CD4-positive, CD25-positive, alpha-beta regulatory T cell (primary cell): ENCODE results near the gene TTLL9. TPM values are rescaled to one million over a fixed set of nuclear protein-coding genes. Genes with fewer than 3 reads are reported as not detected.

ENCODE experiments used
- ATAC-seq, 2 donors: fragments of 150-1000 bp; cut with Tn5 transposase; one replicate each; pipeline ENCODE4 v1.10.0; 2021; ENCODE audit warnings: low read depth in 2 of 2, moderate number of reproducible peaks in 2 of 2, moderate library complexity in 1 of 2
- DNase-seq, 3 donors: peaks; one replicate each; pipeline versions ENCODE4 v3.0.0 to v3.0.0-alpha.2; 2012 to 2022; ENCODE audit warnings: mixed read lengths in 1 of 3
- H3K27ac ChIP-seq: one replicate; pipeline ENCODE4 v1.7.0; 2013; ENCODE audit warnings: mild to moderate bottlenecking, low read length; ENCODE audit not compliant: insufficient read depth, poor library complexity, severe bottlenecking
- H3K27me3 ChIP-seq: one replicate; pipeline ENCODE4 v1.7.0; 2013; ENCODE audit warnings: low read length; ENCODE audit not compliant: control insufficient read depth, insufficient read depth
- H3K36me3 ChIP-seq: one replicate; pipeline ENCODE4 v1.7.0; 2013; ENCODE audit warnings: mild to moderate bottlenecking, low read length, moderate library complexity; ENCODE audit not compliant: control insufficient read depth, insufficient read depth
- H3K4me1 ChIP-seq: 2 replicates; pipeline ENCODE4 v1.7.0; 2013; ENCODE audit warnings: mild to moderate bottlenecking, low read length; ENCODE audit not compliant: insufficient read depth, control insufficient read depth, poor library complexity, severe bottlenecking
- H3K4me3 ChIP-seq: one replicate; pipeline ENCODE4 v1.7.0; 2013; ENCODE audit warnings: low read depth, mild to moderate bottlenecking, low read length, moderate library complexity
- H3K9me3 ChIP-seq, 2 experiments: 1 replicate in 1 of 2; 2 replicates in 1 of 2; pipeline ENCODE4 v1.7.0; 2013; ENCODE audit warnings: low read length in 2 of 2, mild to moderate bottlenecking in 1 of 2, moderate library complexity in 1 of 2; ENCODE audit not compliant: control insufficient read depth in 2 of 2
- H3K27ac Mint-ChIP-seq, 3 donors: one replicate each; pipeline ENCODE4 v1.8.0; 2020 to 2022; ENCODE audit warnings: mild to moderate bottlenecking in 3 of 3, mixed read lengths in 3 of 3, moderate library complexity in 2 of 3
- H3K27me3 Mint-ChIP-seq: one replicate; pipeline ENCODE4 v1.8.0; 2022; ENCODE audit warnings: mild to moderate bottlenecking, mixed read lengths
- H3K36me3 Mint-ChIP-seq: one replicate; pipeline ENCODE4 v1.8.0; 2020; ENCODE audit warnings: mixed read lengths
- H3K4me1 Mint-ChIP-seq, 4 donors: one replicate each; pipeline ENCODE4 v1.8.0; 2020 to 2022; ENCODE audit warnings: mixed read lengths in 4 of 4, mild to moderate bottlenecking in 1 of 4
- H3K4me3 Mint-ChIP-seq, 4 donors: one replicate each; pipeline ENCODE4 v1.8.0; 2020 to 2022; ENCODE audit warnings: mild to moderate bottlenecking in 4 of 4, mixed read lengths in 4 of 4, moderate library complexity in 3 of 4
- H3K9me3 Mint-ChIP-seq, 7 donors: one replicate each; pipeline ENCODE4 v1.8.0; 2020 to 2022; ENCODE audit warnings: mixed read lengths in 7 of 7, mild to moderate bottlenecking in 3 of 7, moderate library complexity in 2 of 7
- polyA plus RNA-seq, 4 donors: library from polyadenylated mRNA; unstranded; fragments of 300-500 nt; fragmentation: Illumina TruSeq; gene quantifications; one replicate each; pipeline ENCODE4 v1.2.3, GENCODE V29; 2021
- total RNA-seq: library from RNA; stranded (reverse); gene quantifications from one replicate; pipeline ENCODE4 v1.2.3, GENCODE V29; 2022

Gene TTLL9
- total RNA-seq = not detected
- polyA plus RNA-seq = not detected

- H3K27ac Mint-ChIP-seq = peak within 1 kb of the TSS in 2 of 3 donors; percentile 15 to 23
- Histone ChIP-seq H3K36me3 (no peaks in the 10 kb centered on the region), H3K9me3 (no peaks in the 10 kb centered on the region), H3K27me3 (peaks cover 28% of the 10 kb centered on the region), H3K4me3 (peak within 1 kb of the TSS; percentile 37), H3K4me1 (peaks cover 19% of the 10 kb centered on the region), H3K27ac (no peak within 1 kb of the TSS)
- ATAC-seq (no peak), DNase-seq (no peak)
- no peaks in the 10 kb centered on the region for H3K36me3 Mint-ChIP-seq
- peak within 1 kb of the TSS; percentile 27 to 89 (median 85) for H3K4me3 Mint-ChIP-seq
- peaks cover 0 to 14% (median 2%) of the 10 kb centered on the region in 4 donors for H3K4me1 Mint-ChIP-seq
- peaks cover 64% of the 10 kb centered on the region for H3K27me3 Mint-ChIP-seq
- H3K9me3 Mint-ChIP-seq = peaks cover 0 to 2% (median 0%) of the 10 kb centered on the region in 7 donors
Observed at GRCh38 chr20:31869942-31870725, at the start of gene TTLL9, which contains the start of gene DUSP15. TTLL9 (plus strand) TSS chr20:31870634; CDS start chr20:31871127, 493 bp downstream. DUSP15 (minus strand) TSS chr20:31870527; CDS start chr20:31870337, 190 bp downstream.

DNA sequence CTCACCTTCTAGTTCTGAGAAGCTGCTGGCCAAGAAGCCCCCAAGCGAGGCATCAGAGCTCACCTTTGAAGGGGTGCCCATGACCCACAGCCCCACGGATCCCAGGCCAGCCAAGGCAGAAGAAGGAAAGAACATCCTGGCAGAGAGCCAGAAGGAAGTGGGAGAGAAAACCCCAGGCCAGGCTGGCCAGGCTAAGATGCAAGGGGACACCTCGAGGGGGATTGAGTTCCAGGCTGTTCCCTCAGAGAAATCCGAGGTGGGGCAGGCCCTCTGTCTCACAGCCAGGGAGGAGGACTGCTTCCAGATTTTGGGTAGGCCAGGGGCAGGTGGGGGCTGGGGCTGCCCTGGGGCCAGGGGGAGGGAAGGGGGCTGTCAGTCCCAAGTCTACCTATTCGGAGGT lies 49.0 kb upstream of the TTLL9 start:
- H3K4me1 ChIP-seq = peaks cover 6% of the 10 kb centered on the region
- H3K36me3 Mint-ChIP-seq = no peaks in the 10 kb centered on the region
- H3K4me3 Mint-ChIP-seq = no peak overlapping the region
- H3K27me3 ChIP-seq = no peaks in the 10 kb centered on the region
- no peak overlapping the region for H3K27ac ChIP-seq
- no peak overlapping the region for H3K27ac Mint-ChIP-seq
- no peaks in the 10 kb centered on the region for H3K9me3 ChIP-seq
- H3K27me3 Mint-ChIP-seq = no peaks in the 10 kb centered on the region
- ATAC-seq = no peak
- H3K4me1 Mint-ChIP-seq = peaks cover 0 to 12% (median 1%) of the 10 kb centered on the region in 4 donors
- no peaks in the 10 kb centered on the region for H3K36me3 ChIP-seq
- H3K4me3 ChIP-seq = no peak overlapping the region
- H3K9me3 Mint-ChIP-seq = no peaks in the 10 kb centered on the region
- DNase-seq = no peak

GRCh38 chr20:31822421-31823330 lies 47.8 kb upstream of the TTLL9 start:
- H3K36me3 ChIP-seq = no peaks in the 10 kb centered on the region
- DNase-seq (peak; percentile 62 to 71 (median 64)), ATAC-seq (peak; percentile 76 to 77)
- peaks cover 0 to 12% (median 1%) of the 10 kb centered on the region in 4 donors for H3K4me1 Mint-ChIP-seq
- no peaks in the 10 kb centered on the region for H3K27me3 Mint-ChIP-seq
- H3K4me3 Mint-ChIP-seq = peak overlapping the region in 2 of 4 donors; percentile 52 to 60
- no peaks in the 10 kb centered on the region for H3K27me3 ChIP-seq
- no peak overlapping the region for H3K27ac Mint-ChIP-seq
- H3K4me1 ChIP-seq = peaks cover 6% of the 10 kb centered on the region
- H3K4me3 ChIP-seq = peak overlapping the region; percentile 4
- no peaks in the 10 kb centered on the region for H3K36me3 Mint-ChIP-seq
- no peaks in the 10 kb centered on the region for H3K9me3 ChIP-seq
- no peaks in the 10 kb centered on the region for H3K9me3 Mint-ChIP-seq
- H3K27ac ChIP-seq = no peak overlapping the region

GRCh38 chr20:31823360-31824124 lies 46.9 kb upstream of the TTLL9 start:
- Histone ChIP-seq H3K27me3 (no peaks in the 10 kb centered on the region), H3K36me3 (no peaks in the 10 kb centered on the region), H3K4me1 (peaks cover 6% of the 10 kb centered on the region), H3K27ac (no peak overlapping the region), H3K4me3 (no peak overlapping the region), H3K9me3 (no peaks in the 10 kb centered on the region)
- H3K36me3 Mint-ChIP-seq = no peaks in the 10 kb centered on the region
- H3K27me3 Mint-ChIP-seq = no peaks in the 10 kb centered on the region
- no peaks in the 10 kb centered on the region for H3K9me3 Mint-ChIP-seq
- peak overlapping the region in 1 of 4 donors; percentile 60 for H3K4me3 Mint-ChIP-seq
- no peak for DNase-seq
- peaks cover 0 to 13% (median 1%) of the 10 kb centered on the region in 4 donors for H3K4me1 Mint-ChIP-seq
- no peak overlapping the region for H3K27ac Mint-ChIP-seq
- ATAC-seq = no peak

DNA sequence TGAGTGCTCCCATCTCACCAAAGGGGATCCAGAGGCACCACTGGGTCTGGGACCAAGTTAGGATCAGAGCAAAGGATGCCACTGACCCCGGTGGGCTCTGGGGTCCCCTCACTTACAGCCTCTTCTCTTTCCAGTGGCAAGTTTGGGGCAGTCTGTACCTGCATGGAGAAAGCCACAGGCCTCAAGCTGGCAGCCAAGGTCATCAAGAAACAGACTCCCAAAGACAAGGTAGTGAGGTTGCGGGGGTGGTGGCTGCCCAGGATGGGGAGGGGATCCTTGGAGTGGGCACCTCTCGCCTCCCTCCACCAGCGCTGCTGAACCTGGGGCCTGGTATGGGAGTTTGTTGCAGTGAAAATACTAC lies 46.3 kb upstream of the TTLL9 start:
- Histone ChIP-seq H3K9me3 (no peaks in the 10 kb centered on the region), H3K4me3 (no peak overlapping the region), H3K27me3 (no peaks in the 10 kb centered on the region), H3K36me3 (no peaks in the 10 kb centered on the region), H3K4me1 (peaks cover 6% of the 10 kb centered on the region), H3K27ac (no peak overlapping the region)
- Mint-ChIP-seq H3K36me3 (no peaks in the 10 kb centered on the region), H3K4me1 (peaks cover 0 to 13% (median 1%) of the 10 kb centered on the region in 4 donors), H3K27me3 (no peaks in the 10 kb centered on the region), H3K27ac (no peak overlapping the region), H3K9me3 (no peaks in the 10 kb centered on the region), H3K4me3 (no peak overlapping the region)
- no peak for DNase-seq
- no peak for ATAC-seq

DNA sequence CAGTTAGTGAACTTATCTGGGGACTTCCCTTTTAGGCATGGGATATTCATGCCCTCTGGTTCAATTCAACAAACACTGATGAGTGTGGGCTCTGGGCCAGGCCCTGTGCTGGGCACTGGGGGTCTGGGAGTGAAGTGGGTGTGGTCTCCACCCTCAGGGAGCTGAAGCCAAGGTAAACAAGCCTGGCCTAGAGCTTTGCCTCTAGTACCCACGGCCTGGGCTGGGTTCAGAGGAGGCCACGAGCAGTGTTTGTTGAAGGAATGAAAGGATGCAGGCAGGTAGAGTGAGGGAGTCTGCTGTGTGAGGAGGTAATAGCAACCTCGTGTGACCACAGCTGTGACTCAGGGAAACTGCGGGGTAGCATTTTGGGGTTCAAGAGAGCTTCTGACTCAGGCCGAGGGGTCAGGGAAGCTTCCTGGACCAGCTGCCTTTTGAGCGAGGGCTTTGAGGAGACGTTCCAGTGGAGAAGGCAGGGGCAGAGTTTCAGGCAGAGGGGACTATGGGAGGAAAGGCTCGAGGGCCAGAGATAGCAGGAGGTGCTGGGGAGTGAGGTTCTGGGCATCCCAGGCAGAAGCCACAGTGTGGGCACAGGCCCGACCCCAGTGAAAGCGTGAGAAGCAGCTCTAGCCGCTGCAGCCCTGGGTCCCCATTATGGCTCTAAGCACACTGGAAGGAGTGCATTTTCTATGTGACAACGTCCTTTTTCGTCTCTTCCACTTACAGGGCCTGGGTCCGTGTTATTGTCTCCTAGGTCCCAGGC lies 45.7 kb upstream of the TTLL9 start:
- no peaks in the 10 kb centered on the region for H3K36me3 Mint-ChIP-seq
- Histone ChIP-seq H3K9me3 (no peaks in the 10 kb centered on the region), H3K27me3 (no peaks in the 10 kb centered on the region), H3K4me3 (no peak overlapping the region), H3K27ac (no peak overlapping the region), H3K4me1 (peaks cover 6% of the 10 kb centered on the region), H3K36me3 (no peaks in the 10 kb centered on the region)
- H3K4me1 Mint-ChIP-seq = peaks cover 0 to 13% (median 1%) of the 10 kb centered on the region in 4 donors
- no peak for DNase-seq
- H3K9me3 Mint-ChIP-seq = no peaks in the 10 kb centered on the region
- no peak for ATAC-seq
- H3K27me3 Mint-ChIP-seq = no peaks in the 10 kb centered on the region
- H3K27ac Mint-ChIP-seq = no peak overlapping the region
- no peak overlapping the region for H3K4me3 Mint-ChIP-seq

- no peak overlapping the region for H3K4me3 Mint-ChIP-seq
- Histone ChIP-seq H3K4me3 (no peak overlapping the region), H3K27ac (no peak overlapping the region), H3K27me3 (no peaks in the 10 kb centered on the region), H3K36me3 (no peaks in the 10 kb centered on the region), H3K9me3 (no peaks in the 10 kb centered on the region), H3K4me1 (peaks cover 6% of the 10 kb centered on the region)
- DNase-seq (no peak), ATAC-seq (no peak)
- H3K27ac Mint-ChIP-seq = no peak overlapping the region
- no peaks in the 10 kb centered on the region for H3K9me3 Mint-ChIP-seq
- H3K36me3 Mint-ChIP-seq = no peaks in the 10 kb centered on the region
- no peaks in the 10 kb centered on the region for H3K27me3 Mint-ChIP-seq
- H3K4me1 Mint-ChIP-seq = peaks cover 0 to 13% (median 1%) of the 10 kb centered on the region in 4 donors
Observed at GRCh38 chr20:31826074-31826473, 44.4 kb upstream of the TTLL9 start.
